Transverse colon (tissue), 4 donors: ENCODE measurements around the gene MYOCD. TPM values are rescaled to one million over a fixed set of nuclear protein-coding genes. Genes with fewer than 3 reads are reported as not detected.

ENCODE experiments used
- DNase-seq: peaks from one replicate; pipeline ENCODE4 v3.0.0-alpha.2; 2019
- H3K27ac ChIP-seq, 4 donors: fragments of 200-600 bp; sonication (generic); 2 replicates each; pipeline ENCODE4 v1.5.1; 2016 to 2018; ENCODE audit warnings: inconsistent platforms in 4 of 4
- H3K27me3 ChIP-seq: fragments of 200-600 bp; sonication (generic); 2 replicates; pipeline ENCODE4 v1.5.1; 2017; ENCODE audit warnings: inconsistent platforms
- H3K36me3 ChIP-seq, 4 donors: fragments of 200-600 bp; sonication (generic); 2 replicates each; pipeline ENCODE4 v1.5.1; 2017 to 2019; ENCODE audit warnings: inconsistent platforms in 4 of 4
- H3K4me1 ChIP-seq, 4 donors: fragments of 200-600 bp; sonication (generic); 2 replicates each; pipeline ENCODE4 v1.5.1; 2017 to 2020; ENCODE audit warnings: inconsistent platforms in 4 of 4
- H3K4me3 ChIP-seq, 4 donors: fragments of 200-600 bp; sonication (generic); 1 replicate in 1 of 4; 2 replicates in 3 of 4; pipeline versions ENCODE4 v1.5.1 to v1.6.1; 2017 to 2019; ENCODE audit warnings: inconsistent platforms in 4 of 4
- H3K9me3 ChIP-seq, 2 donors: fragments of 200-600 bp; sonication (generic); 2 replicates each; pipeline ENCODE4 v1.5.1; 2017 to 2019; ENCODE audit warnings: inconsistent platforms in 2 of 2
- CTCF ChIP-seq, 5 experiments: fragments of 200-600 bp in 3 of 5; fragments of 450-650 bp in 2 of 5; sonication (generic) in 3 of 5; IDR thresholded peaks; 1 replicate in 2 of 5; 2 replicates in 3 of 5; pipeline ENCODE4 v1.5.1; 2016 to 2017; ENCODE audit warnings: antibody characterized with exemption in 5 of 5, inconsistent platforms in 3 of 5, mild to moderate bottlenecking in 2 of 5, moderate library complexity in 1 of 5
- EP300 ChIP-seq: sonication (generic); formaldehyde crosslinking; IDR thresholded peaks from one replicate; pipeline ENCODE4 v1.6.1; 2017; ENCODE audit warnings: antibody characterized with exemption, low read depth
- POLR2A ChIP-seq: fragments of 450-650 bp; IDR thresholded peaks from one replicate; pipeline ENCODE4 v1.6.1; 2016; ENCODE audit warnings: antibody characterized with exemption, mild to moderate bottlenecking, moderate library complexity
- POLR2AphosphoS5 ChIP-seq, 3 donors: sonication (generic); formaldehyde crosslinking; IDR thresholded peaks; one replicate each; pipeline ENCODE4 v1.6.1; 2016; ENCODE audit warnings: antibody characterized with exemption in 3 of 3
- WGBS, 2 donors: methylation state at CpG; one replicate each; pipeline ENCODE4 v1.1.5; 2018; ENCODE audit warnings: low coverage in 1 of 2; 5-methylcytosine and 5-hydroxymethylcytosine counted together
- in situ Hi-C, 4 donors: fragments of 200-750 bp; cut with MboI; loops; one replicate each; pipeline versions ENCODE4 v1.15.0 to v1.15.1; 2017; ENCODE audit warnings: low sequenced_read_pairs in 3 of 4, low pct_ligation_motif_present in 1 of 4, low pct_unique_long_range_greater_than_20kb in 1 of 4
- intact Hi-C: fragments of 100-400 bp; cut with DNase I; formaldehyde crosslinking; loops from one replicate; pipeline ENCODE4 v1.15.1; 2023; ENCODE audit warnings: low total_unique reads
- total RNA-seq, 4 donors: library from RNA; depleted of rRNA; stranded (reverse); fragments of >200 nt; gene quantifications; one replicate each; pipeline ENCODE4 v1.1.0, GENCODE V29; 2016

MYOCD gene
- total RNA-seq, 4 donors from 2014 or later: 15.9 to 59.1 (median 35.0) TPM

- Histone ChIP-seq H3K27ac (no peak overlapping the region), H3K4me1 (no peaks in the 10 kb centered on the region), H3K9me3 (no peaks in the 10 kb centered on the region), H3K4me3 (no peak overlapping the region), H3K27me3 (no peaks in the 10 kb centered on the region), H3K36me3 (no peaks in the 10 kb centered on the region)
- intact Hi-C loops: no loop called here
- DNase-seq: no peak
- in situ Hi-C loops: no loop called here
- WGBS, 2 donors: 54 to 79% methylated on average over 4 to 5 of the region's 5 CpGs
- TF ChIP-seq CTCF (IDR thresholded peaks at IDR 0.05): no peak
- TF ChIP-seq POLR2AphosphoS5 (IDR thresholded peaks at IDR 0.05): no peak
Observed at GRCh38 chr17:12620200-12620720, 45.4 kb upstream of the MYOCD start.

GRCh38 chr17:12622726-12623125 is 43.0 kb upstream of the MYOCD start:
- Histone ChIP-seq H3K4me1 (no peaks in the 10 kb centered on the region), H3K27me3 (no peaks in the 10 kb centered on the region), H3K36me3 (no peaks in the 10 kb centered on the region), H3K4me3 (no peak overlapping the region), H3K27ac (no peak overlapping the region), H3K9me3 (no peaks in the 10 kb centered on the region)
- WGBS, 2 donors: 41 to 60% methylated on average over 11 of the region's 11 CpGs
- TF ChIP-seq CTCF (IDR thresholded peaks at IDR 0.05) (no peak), POLR2AphosphoS5 (IDR thresholded peaks at IDR 0.05) (peak in 1 of 3 donors; percentile 19)
- in situ Hi-C loops (no loop called here), intact Hi-C loops (no loop called here)
- DNase-seq: no peak

- H3K36me3 ChIP-seq: no peaks in the 10 kb centered on the region
- 90 to 91% methylated on average over 3 to 16 of the region's 16 CpGs for WGBS, 2 donors
- intact Hi-C loops (no loop called here), in situ Hi-C loops (no loop called here)
- H3K27me3 ChIP-seq: no peaks in the 10 kb centered on the region
- no peak overlapping the region for H3K4me3 ChIP-seq
- TF ChIP-seq POLR2A: no peak
- no peak for TF ChIP-seq CTCF (IDR thresholded peaks at IDR 0.05)
- TF ChIP-seq EP300: no peak
- TF ChIP-seq POLR2AphosphoS5 (IDR thresholded peaks at IDR 0.05): no peak
- no peaks in the 10 kb centered on the region for H3K9me3 ChIP-seq
- no peaks in the 10 kb centered on the region for H3K4me1 ChIP-seq
- no peak overlapping the region for H3K27ac ChIP-seq
- DNase-seq: no peak
Observed at GRCh38 chr17:12623220-12623848, 42.4 kb upstream of the MYOCD start.

- Histone ChIP-seq H3K36me3 (no peaks in the 10 kb centered on the region), H3K4me1 (no peaks in the 10 kb centered on the region), H3K9me3 (no peaks in the 10 kb centered on the region), H3K27me3 (no peaks in the 10 kb centered on the region), H3K27ac (no peak overlapping the region), H3K4me3 (no peak overlapping the region)
- intact Hi-C loops: no loop called here
- in situ Hi-C loops: no loop called here
- 88% methylated on average over 3 of the region's 3 CpGs for WGBS, 2 donors
- TF ChIP-seq EP300: no peak
- no peak for TF ChIP-seq POLR2AphosphoS5 (IDR thresholded peaks at IDR 0.05)
- TF ChIP-seq CTCF (IDR thresholded peaks at IDR 0.05): no peak
- no peak for TF ChIP-seq POLR2A
- no peak for DNase-seq
Observed at GRCh38 chr17:12624211-12624610, 41.5 kb upstream of the MYOCD start.
